Breast epithelium (tissue), 3 donors: ENCODE measurements around the gene ECHS1.
"Not testable (repeated sequence)": the region's sequence is repeated elsewhere in the genome, so short reads cannot be mapped to it uniquely, and the experiment has no call there.

ENCODE experiments used
- POLR2A ChIP-seq: fragments of 450-650 bp; IDR thresholded peaks from one replicate; pipeline ENCODE4 v1.6.1; 2016; ENCODE audit warnings: antibody characterized with exemption, mild to moderate bottlenecking, moderate library complexity
- POLR2AphosphoS5 ChIP-seq, 3 donors: sonication (generic); formaldehyde crosslinking; IDR thresholded peaks; one replicate each; pipeline ENCODE4 v1.6.1; 2017; ENCODE audit warnings: antibody characterized with exemption in 3 of 3
- TF ChIP-seq, protein P1 (sequence below), 3 donors: fragments of 450-650 bp; IDR thresholded peaks; one replicate each; pipeline ENCODE4 v1.5.1; 2016 to 2017; ENCODE audit warnings: antibody characterized with exemption in 3 of 3, mild to moderate bottlenecking in 3 of 3, moderate library complexity in 3 of 3

DNA sequence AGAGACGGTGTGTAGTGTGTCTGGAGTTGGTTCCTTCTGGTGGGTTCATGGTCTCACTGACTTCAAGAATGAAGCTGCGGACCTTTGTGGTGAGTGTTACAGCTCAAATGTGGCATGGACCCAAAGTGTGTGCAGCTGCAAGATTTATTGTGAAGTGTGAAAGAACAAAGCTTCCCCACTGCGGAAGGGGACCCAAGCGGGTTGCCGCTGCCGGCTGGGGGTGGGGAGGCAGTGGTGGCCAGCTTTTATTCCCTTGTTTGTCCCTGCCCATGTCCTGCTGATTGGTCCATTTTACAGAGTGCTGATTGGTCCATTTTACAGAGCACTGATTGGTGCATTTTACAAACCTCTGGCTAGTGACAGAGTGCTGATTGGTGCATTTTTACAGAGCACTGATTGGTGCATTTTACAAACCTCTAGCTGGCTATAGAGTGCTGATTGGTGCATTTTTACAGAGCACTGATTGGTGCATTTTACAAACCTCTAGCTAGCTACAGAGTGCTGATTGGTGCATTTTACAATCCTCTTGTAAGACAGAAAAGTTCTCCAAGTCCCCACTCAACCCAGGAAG is 52.2 kb downstream of the ECHS1 start:
- TF ChIP-seq, protein P1, sequence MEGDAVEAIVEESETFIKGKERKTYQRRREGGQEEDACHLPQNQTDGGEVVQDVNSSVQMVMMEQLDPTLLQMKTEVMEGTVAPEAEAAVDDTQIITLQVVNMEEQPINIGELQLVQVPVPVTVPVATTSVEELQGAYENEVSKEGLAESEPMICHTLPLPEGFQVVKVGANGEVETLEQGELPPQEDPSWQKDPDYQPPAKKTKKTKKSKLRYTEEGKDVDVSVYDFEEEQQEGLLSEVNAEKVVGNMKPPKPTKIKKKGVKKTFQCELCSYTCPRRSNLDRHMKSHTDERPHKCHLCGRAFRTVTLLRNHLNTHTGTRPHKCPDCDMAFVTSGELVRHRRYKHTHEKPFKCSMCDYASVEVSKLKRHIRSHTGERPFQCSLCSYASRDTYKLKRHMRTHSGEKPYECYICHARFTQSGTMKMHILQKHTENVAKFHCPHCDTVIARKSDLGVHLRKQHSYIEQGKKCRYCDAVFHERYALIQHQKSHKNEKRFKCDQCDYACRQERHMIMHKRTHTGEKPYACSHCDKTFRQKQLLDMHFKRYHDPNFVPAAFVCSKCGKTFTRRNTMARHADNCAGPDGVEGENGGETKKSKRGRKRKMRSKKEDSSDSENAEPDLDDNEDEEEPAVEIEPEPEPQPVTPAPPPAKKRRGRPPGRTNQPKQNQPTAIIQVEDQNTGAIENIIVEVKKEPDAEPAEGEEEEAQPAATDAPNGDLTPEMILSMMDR (IDR thresholded peaks at IDR 0.05), result not testable (repeated sequence)
- not testable (repeated sequence) for TF ChIP-seq POLR2A; POLR2AphosphoS5 (IDR thresholded peaks at IDR 0.05)
